Liver (tissue), 9 donors: ENCODE data around the gene ONECUT1. TPM values are rescaled to one million over a fixed set of nuclear protein-coding genes. Genes with fewer than 3 reads are reported as not detected.

ENCODE experiments used
- DNase-seq: peaks from one replicate; pipeline ENCODE4 v3.0.0-alpha.2; 2017; ENCODE audit warnings: low spot score
- H3K27ac ChIP-seq, 2 donors: one replicate each; pipeline ENCODE4 v1.7.0; 2013; ENCODE audit warnings: inconsistent platforms in 2 of 2, low read length in 2 of 2, control low read depth in 1 of 2, low read depth in 1 of 2, mild to moderate bottlenecking in 1 of 2
- H3K27me3 ChIP-seq, 4 donors: one replicate each; pipeline versions ENCODE4 v1.6.1 to v1.7.0; 2013; ENCODE audit warnings: low read length in 3 of 4, inconsistent platforms in 1 of 4, mild to moderate bottlenecking in 1 of 4, moderate library complexity in 1 of 4; ENCODE audit not compliant: control insufficient read depth in 4 of 4, insufficient read depth in 4 of 4
- H3K36me3 ChIP-seq, 4 donors: one replicate each; pipeline versions ENCODE4 v1.6.1 to v1.7.0; 2013; ENCODE audit warnings: low read length in 3 of 4, mild to moderate bottlenecking in 3 of 4, low read depth in 1 of 4, moderate library complexity in 1 of 4; ENCODE audit not compliant: control insufficient read depth in 4 of 4, insufficient read depth in 3 of 4
- H3K4me1 ChIP-seq, 4 donors: one replicate each; pipeline versions ENCODE4 v1.6.1 to v1.7.0; 2013; ENCODE audit warnings: low read length in 3 of 4, mild to moderate bottlenecking in 3 of 4, moderate library complexity in 1 of 4; ENCODE audit not compliant: control insufficient read depth in 4 of 4, insufficient read depth in 4 of 4
- H3K4me3 ChIP-seq, 3 donors: one replicate each; pipeline versions ENCODE4 v1.6.1 to v1.7.0; 2013; ENCODE audit warnings: low read length in 3 of 3, control low read depth in 1 of 3, low read depth in 1 of 3, mild to moderate bottlenecking in 1 of 3
- H3K9ac ChIP-seq, 2 donors: one replicate each; pipeline ENCODE4 v1.7.0; 2013; ENCODE audit warnings: low read length in 2 of 2, mild to moderate bottlenecking in 2 of 2, moderate library complexity in 2 of 2, control low read depth in 1 of 2, low read depth in 1 of 2
- H3K9me3 ChIP-seq, 4 donors: one replicate each; pipeline versions ENCODE4 v1.6.1 to v1.7.0; 2013; ENCODE audit warnings: low read length in 3 of 4; ENCODE audit not compliant: control insufficient read depth in 4 of 4
- ATF3 ChIP-seq: IDR thresholded peaks from 2 replicates; pipeline ENCODE4 v1.6.1; 2016; ENCODE audit warnings: antibody characterized with exemption
- CTCF ChIP-seq: fragments of 150-350 bp; IDR thresholded peaks from 2 replicates; pipeline ENCODE4 v1.5.1; 2017; ENCODE audit warnings: improper control_type of control experiment, low read depth, low read length; ENCODE audit not compliant: missing input control
- EGR1 ChIP-seq, 2 donors: IDR thresholded peaks; 2 replicates each; pipeline ENCODE4 v1.6.1; 2016 to 2018; ENCODE audit warnings: antibody characterized with exemption in 2 of 2, low read depth in 2 of 2
- FOXA1 ChIP-seq: IDR thresholded peaks from 2 replicates; pipeline ENCODE4 v1.6.1; 2016; ENCODE audit warnings: antibody characterized with exemption
- FOXA2 ChIP-seq: IDR thresholded peaks from 2 replicates; pipeline ENCODE4 v1.6.1; 2016; ENCODE audit warnings: antibody characterized with exemption
- GABPA ChIP-seq, 2 donors: IDR thresholded peaks in 1 of 2; conservative IDR thresholded peaks in 1 of 2; 2 replicates each; pipeline ENCODE4 v1.6.1; 2016; ENCODE audit warnings: antibody characterized with exemption in 2 of 2, mild to moderate bottlenecking in 1 of 2, moderate library complexity in 1 of 2
- HNF4A ChIP-seq, 2 donors: conservative IDR thresholded peaks; 2 replicates each; pipeline ENCODE4 v1.6.1; 2016; ENCODE audit warnings: antibody characterized with exemption in 2 of 2, mild to moderate bottlenecking in 2 of 2
- HNF4G ChIP-seq: IDR thresholded peaks from 2 replicates; pipeline ENCODE4 v1.6.1; 2016; ENCODE audit warnings: antibody characterized with exemption
- JUND ChIP-seq, 2 donors: IDR thresholded peaks; 2 replicates each; pipeline ENCODE4 v1.6.1; 2016; ENCODE audit warnings: antibody characterized with exemption in 2 of 2
- NR2F2 ChIP-seq: IDR thresholded peaks from 2 replicates; pipeline ENCODE4 v1.6.1; 2016; ENCODE audit warnings: antibody characterized with exemption
- RAD21 ChIP-seq, 2 donors: IDR thresholded peaks; 2 replicates each; pipeline ENCODE4 v1.6.1; 2016; ENCODE audit warnings: antibody characterized with exemption in 2 of 2, mild to moderate bottlenecking in 2 of 2
- REST ChIP-seq: IDR thresholded peaks from 2 replicates; pipeline ENCODE4 v1.6.1; 2016; ENCODE audit warnings: antibody characterized with exemption, mild to moderate bottlenecking
- RXRA ChIP-seq, 2 donors: IDR thresholded peaks; 2 replicates each; pipeline ENCODE4 v1.6.1; 2017 to 2018; ENCODE audit warnings: antibody characterized with exemption in 2 of 2, mild to moderate bottlenecking in 1 of 2
- SP1 ChIP-seq: IDR thresholded peaks from 2 replicates; pipeline ENCODE4 v1.6.1; 2018; ENCODE audit warnings: antibody characterized with exemption, mild to moderate bottlenecking
- YY1 ChIP-seq: IDR thresholded peaks from 2 replicates; pipeline ENCODE4 v1.6.1; 2016; ENCODE audit warnings: antibody characterized with exemption, mild to moderate bottlenecking
- ZBTB33 ChIP-seq: IDR thresholded peaks from 2 replicates; pipeline ENCODE4 v1.6.1; 2016; ENCODE audit warnings: antibody characterized with exemption
- WGBS: extraction: QIAGEN DNeasy Blood & Tissue Kit; methylation state at CpG from one replicate; pipeline ENCODE4 v1.1.7; 2013; 5-methylcytosine and 5-hydroxymethylcytosine counted together
- polyA plus RNA-seq, 2 donors: library from polyadenylated mRNA; stranded (reverse) in 1 of 2; unstranded in 1 of 2; fragments of 200-250 nt in 1 of 2; fragments of >200 nt in 1 of 2; fragmentation: Nextera tagmentation in 1 of 2; extraction: Ambion mirVana in 1 of 2; gene quantifications; one replicate each; pipeline versions ENCODE4 v1.2.1 to v1.2.3, GENCODE V29; 2013 to 2015
- total RNA-seq, 2 donors: library from RNA; depleted of rRNA; stranded (reverse); fragments of >200 nt; gene quantifications; one replicate each; pipeline ENCODE4 v1.2.3, GENCODE V29; 2014
- donor health status: healthy.
- donor health status: healthy.
- donor health status: healthy.
- donor health status: healthy.
- donor health status: healthy.

ONECUT1 gene
- total and polyA plus RNA-seq, 4 donors = 7.7 to 51.0 (median 14.8) TPM

GRCh38 chr15:52716536-52716935, 73.6 kb downstream of the ONECUT1 start:
- 47% methylated on average over 2 of the region's 2 CpGs for WGBS
- Histone ChIP-seq H3K36me3 (no peaks in the 10 kb centered on the region), H3K4me1 (no peaks in the 10 kb centered on the region), H3K27ac (no peak overlapping the region), H3K9ac (no peak overlapping the region), H3K27me3 (no peaks in the 10 kb centered on the region), H3K4me3 (no peak overlapping the region), H3K9me3 (no peaks in the 10 kb centered on the region)
- DNase-seq = no peak
- TF ChIP-seq YY1 = no peak
- TF ChIP-seq REST = no peak
- no peak for TF ChIP-seq RXRA (IDR thresholded peaks at IDR 0.05)
- no peak for TF ChIP-seq RAD21 (IDR thresholded peaks at IDR 0.05)
- no peak for TF ChIP-seq EGR1 (IDR thresholded peaks at IDR 0.05; ENCODE audit: low read depth in 2 of 2)
- no peak for TF ChIP-seq FOXA1
- no peak for TF ChIP-seq HNF4A (conservative IDR thresholded peaks at IDR 0.05)
- TF ChIP-seq GABPA (IDR thresholded peaks at IDR 0.05 in 1 of 2, conservative IDR thresholded peaks at IDR 0.05 in 1 of 2) = no peak
- no peak for TF ChIP-seq SP1
- TF ChIP-seq ATF3 = no peak
- TF ChIP-seq HNF4G = no peak
- TF ChIP-seq JUND (IDR thresholded peaks at IDR 0.05) = no peak
- TF ChIP-seq FOXA2 = no peak

- Histone ChIP-seq H3K9me3 (no peaks in the 10 kb centered on the region), H3K27me3 (no peaks in the 10 kb centered on the region), H3K27ac (no peak overlapping the region), H3K36me3 (no peaks in the 10 kb centered on the region), H3K4me1 (peaks cover 0 to 3% (median under 1%) of the 10 kb centered on the region in 4 donors), H3K9ac (no peak overlapping the region), H3K4me3 (no peak overlapping the region)
- WGBS = 74% methylated on average over 5 of the region's 5 CpGs
- DNase-seq = no peak
- TF ChIP-seq HNF4G (no peak), YY1 (no peak), JUND (IDR thresholded peaks at IDR 0.05) (no peak), ATF3 (no peak), HNF4A (conservative IDR thresholded peaks at IDR 0.05) (no peak), GABPA (IDR thresholded peaks at IDR 0.05 in 1 of 2, conservative IDR thresholded peaks at IDR 0.05 in 1 of 2) (no peak), NR2F2 (no peak), SP1 (no peak), ZBTB33 (no peak), CTCF (no peak), REST (no peak)
These were observed 74.7 kb downstream of the ONECUT1 start for GRCh38 chr15:52715411-52715810.
